HepG2 (cell line): ENCODE measurements around the gene HDLBP. TPM values are rescaled to one million over a fixed set of nuclear protein-coding genes. Genes with fewer than 3 reads are reported as not detected.

Experiments used
- ATF6 ChIP-seq: sonication (generic); formaldehyde crosslinking; conservative IDR thresholded peaks from 2 replicates; pipeline ENCODE4 v1.4.0; 2020; ENCODE audit warnings: missing genetic modification reagents
- GZF1 ChIP-seq: sonication (generic); formaldehyde crosslinking; IDR thresholded peaks from 2 replicates; pipeline ENCODE4 v1.5.1; 2020; ENCODE audit warnings: mild to moderate bottlenecking, missing genetic modification reagents
- IKZF5 ChIP-seq: IDR thresholded peaks from 2 replicates; pipeline ENCODE4 v1.6.1; 2018; ENCODE audit warnings: missing genetic modification reagents, mild to moderate bottlenecking, missing compliant biosample characterization
- MYPOP ChIP-seq: sonication (generic); formaldehyde crosslinking; IDR thresholded peaks from 2 replicates; pipeline ENCODE4 v1.8.1; 2023; ENCODE audit warnings: mild to moderate bottlenecking, moderate library complexity, missing genetic modification reagents
- SP5 ChIP-seq: IDR thresholded peaks from 2 replicates; pipeline ENCODE4 v1.6.1; 2016; ENCODE audit warnings: low read depth, borderline replicate concordance
- ZBED4 ChIP-seq: sonication (generic); formaldehyde crosslinking; IDR thresholded peaks from 2 replicates; pipeline ENCODE4 v1.4.0; 2020; ENCODE audit warnings: missing genetic modification reagents, borderline replicate concordance
- ZFX ChIP-seq: sonication (generic); formaldehyde crosslinking; IDR thresholded peaks from 2 replicates; pipeline ENCODE4 v1.4.0; 2020; ENCODE audit warnings: mild to moderate bottlenecking, low read depth, missing genetic modification reagents, moderate library complexity
- ZNF230 ChIP-seq: sonication (generic); formaldehyde crosslinking; IDR thresholded peaks from 2 replicates; pipeline ENCODE4 v1.4.0; 2020; ENCODE audit warnings: mild to moderate bottlenecking, missing genetic modification reagents
- ZNF407 ChIP-seq: sonication (generic); formaldehyde crosslinking; IDR thresholded peaks from one replicate; pipeline ENCODE4 v1.5.1; 2020; ENCODE audit warnings: mild to moderate bottlenecking, missing genetic modification reagents; ENCODE audit errors: not compliant biosample characterization
- ZNF605 ChIP-seq: sonication (generic); formaldehyde crosslinking; IDR thresholded peaks from 2 replicates; pipeline ENCODE4 v1.8.0; 2022; ENCODE audit warnings: mild to moderate bottlenecking, missing genetic modification reagents
- ZNF672 ChIP-seq: sonication (generic); formaldehyde crosslinking; IDR thresholded peaks from 2 replicates; pipeline ENCODE4 v1.8.1; 2022; ENCODE audit warnings: missing genetic modification reagents
- ZNF7 ChIP-seq: IDR thresholded peaks from 2 replicates; pipeline ENCODE4 v1.6.1; 2016; ENCODE audit warnings: missing biosample characterization, missing genetic modification reagents
- polyA plus RNA-seq, 8 experiments: library from polyadenylated mRNA; depleted of rRNA in 3 of 8; stranded (reverse) in 7 of 8; unstranded in 1 of 8; fragments of >200 nt; fragmentation: Illumina TruSeq in 4 of 8; extraction: Trizol in 4 of 8; gene quantifications; 2 replicates each; pipeline versions ENCODE4 v1.2.1 to v1.2.3, GENCODE V29; 2011 to 2016; ENCODE audit warnings: low read depth in 4 of 8, missing spikeins in 1 of 8, mixed read lengths in 1 of 8; ENCODE audit not compliant: insufficient read depth in 1 of 8
- total RNA-seq, 5 experiments: library from RNA; depleted of rRNA; stranded (reverse); fragments of >200 nt; fragmentation: Illumina TruSeq; extraction: Trizol; gene quantifications; 2 replicates each; pipeline ENCODE4 v1.2.3, GENCODE V29; 2016; ENCODE audit warnings: low read depth in 1 of 5

HDLBP gene
- total and polyA plus RNA-seq, 2 of the 13 experiments (the other 11 are each of a cell fraction or from before 2014, with no cell fraction given): 464 to 707 TPM

GRCh38 chr2:241271706-241272302, 43.7 kb downstream of the HDLBP start (continued):
- TF ChIP-seq ZNF407 (CRISPR knock-in tag) (no peak), ZNF672 (CRISPR knock-in tag) (no peak), MYPOP (CRISPR knock-in tag) (no peak; the same call in 1 of the 2 replicates), ZFX (CRISPR knock-in tag) (peak; percentile 72), SP5 (0 out of 2 replicates have a peak, but pooled peaks have one; percentile 23), ZNF230 (CRISPR knock-in tag) (no peak), ZBED4 (CRISPR knock-in tag) (0 out of 2 replicates have a peak, but pooled peaks have one; percentile 12), GZF1 (CRISPR knock-in tag) (no peak), ZNF605 (CRISPR knock-in tag) (peak; percentile 77; the same call in 1 of the 2 replicates), ZNF7 (CRISPR knock-in tag) (no peak), IKZF5 (no peak), ATF6 (CRISPR knock-in tag) (no peak)
